Fibroblast of lung (primary cell): ENCODE results near the gene GFPT2. TPM values are rescaled to one million over a fixed set of nuclear protein-coding genes. Genes with fewer than 3 reads are reported as not detected.

Experiments used
- DNase-seq, 2 donors: peaks; one replicate each; pipeline versions ENCODE4 v3.0.0 to v3.0.0-alpha.2; 2010; ENCODE audit warnings: low read depth in 2 of 2
- H2AFZ ChIP-seq: 2 replicates; pipeline ENCODE4 v1.5.1; 2012; ENCODE audit warnings: low read length, control low read depth, inconsistent platforms
- H3K27ac ChIP-seq: 2 replicates; pipeline ENCODE4 v1.5.1; 2011; ENCODE audit warnings: low read length, control low read depth; ENCODE audit not compliant: insufficient read depth
- H3K27me3 ChIP-seq: 2 replicates; pipeline ENCODE4 v1.5.1; 2011; ENCODE audit warnings: mild to moderate bottlenecking, low read length; ENCODE audit not compliant: control insufficient read depth, insufficient read depth
- H3K36me3 ChIP-seq: 2 replicates; pipeline ENCODE4 v1.5.1; 2011; ENCODE audit warnings: low read length; ENCODE audit not compliant: control insufficient read depth, insufficient read depth
- H3K4me1 ChIP-seq: 2 replicates; pipeline ENCODE4 v1.5.1; 2011; ENCODE audit warnings: low read length; ENCODE audit not compliant: control insufficient read depth, insufficient read depth; ENCODE audit errors: extremely low read depth
- H3K4me2 ChIP-seq: 2 replicates; pipeline ENCODE4 v1.5.1; 2011; ENCODE audit warnings: low read length, control low read depth; ENCODE audit not compliant: insufficient read depth; ENCODE audit errors: extremely low read depth
- H3K4me3 ChIP-seq, 4 experiments: fragments of 200-600 bp in 1 of 4; sonication (generic) in 1 of 4; replicated peaks in 1 of 4; 2 replicates each; pipeline ENCODE4 v1.5.1; 2011 to 2016; ENCODE audit warnings: low read length in 4 of 4, low read depth in 3 of 4, mild to moderate bottlenecking in 3 of 4, control low read depth in 2 of 4, inconsistent platforms in 1 of 4, mixed read lengths in 1 of 4; ENCODE audit not compliant: insufficient read depth in 1 of 4; ENCODE audit errors: control extremely low read depth in 1 of 4
- H3K79me2 ChIP-seq: 2 replicates; pipeline ENCODE4 v1.5.1; 2012; ENCODE audit warnings: mild to moderate bottlenecking, low read length, inconsistent platforms; ENCODE audit not compliant: control insufficient read depth, insufficient read depth
- H3K9ac ChIP-seq: 2 replicates; pipeline ENCODE4 v1.5.1; 2011; ENCODE audit warnings: mild to moderate bottlenecking, low read length, control low read depth; ENCODE audit not compliant: insufficient read depth
- H3K9me3 ChIP-seq: 2 replicates; pipeline ENCODE4 v1.5.1; 2012; ENCODE audit warnings: low read depth, low read length; ENCODE audit not compliant: control insufficient read depth, insufficient read depth
- H4K20me1 ChIP-seq: 2 replicates; pipeline ENCODE4 v1.5.1; 2011; ENCODE audit warnings: low read length; ENCODE audit not compliant: control insufficient read depth, insufficient read depth; ENCODE audit errors: extremely low read depth
- CTCF ChIP-seq, 2 donors: IDR thresholded peaks in 1 of 2; conservative IDR thresholded peaks in 1 of 2; 1 replicate in 1 of 2; 2 replicates in 1 of 2; pipeline ENCODE4 v1.5.1; 2011 to 2012; ENCODE audit warnings: low read length in 2 of 2, control low read depth in 1 of 2, inconsistent platforms in 1 of 2, low read depth in 1 of 2, mild to moderate bottlenecking in 1 of 2
- EZH2 ChIP-seq: IDR thresholded peaks from 2 replicates; pipeline ENCODE4 v1.5.1; 2012; ENCODE audit warnings: low read length, control low read depth, mild to moderate bottlenecking; ENCODE audit errors: missing control alignments
- polyA plus RNA-seq, 2 donors: library from polyadenylated mRNA; depleted of rRNA in 1 of 2; stranded (reverse) in 1 of 2; unstranded in 1 of 2; fragments of >200 nt; gene quantifications; 2 replicates each; pipeline ENCODE4 v1.2.1, GENCODE V29; 2011 to 2012; ENCODE audit warnings: missing spikeins in 1 of 2
- total RNA-seq: library from RNA; depleted of rRNA; stranded (reverse); fragments of >200 nt; gene quantifications from 2 replicates; pipeline ENCODE4 v1.2.1, GENCODE V29; 2014

GFPT2 gene
- total and polyA plus RNA-seq, 2 donors (not counting 1 experiment from before 2014, with no cell fraction given), result 6.1 to 19.3 TPM

- H3K4me1 ChIP-seq, result no peaks in the 10 kb centered on the region
- H3K9me3 ChIP-seq, result no peaks in the 10 kb centered on the region
- DNase-seq, result no peak
- no peaks in the 10 kb centered on the region for H4K20me1 ChIP-seq
- H2AFZ ChIP-seq, result no peak overlapping the region
- H3K9ac ChIP-seq, result no peak overlapping the region
- no peaks in the 10 kb centered on the region for H3K79me2 ChIP-seq
- no peak overlapping the region for H3K27ac ChIP-seq
- H3K27me3 ChIP-seq, result no peaks in the 10 kb centered on the region
- no peak for TF ChIP-seq EZH2
- TF ChIP-seq CTCF (conservative IDR thresholded peaks at IDR 0.05 in 1 of 2, IDR thresholded peaks at IDR 0.05 in 1 of 2; ENCODE audit: low read depth in 1 of 2, low read length in 2 of 2), result no peak
- H3K4me2 ChIP-seq, result no peak overlapping the region
- H3K4me3 ChIP-seq, result no peak overlapping the region
- H3K36me3 ChIP-seq, result no peaks in the 10 kb centered on the region
Observed at GRCh38 chr5:180378438-180379344, 25.6 kb upstream of the GFPT2 start.

- H3K4me1 ChIP-seq, result no peaks in the 10 kb centered on the region
- H3K79me2 ChIP-seq, result no peaks in the 10 kb centered on the region
- no peak overlapping the region for H2AFZ ChIP-seq
- H3K27me3 ChIP-seq, result no peaks in the 10 kb centered on the region
- TF ChIP-seq EZH2 (no peak), CTCF (conservative IDR thresholded peaks at IDR 0.05 in 1 of 2, IDR thresholded peaks at IDR 0.05 in 1 of 2; ENCODE audit: low read depth in 1 of 2, low read length in 2 of 2) (no peak)
- no peaks in the 10 kb centered on the region for H3K36me3 ChIP-seq
- DNase-seq, result no peak
- H3K27ac ChIP-seq, result no peak overlapping the region
- no peaks in the 10 kb centered on the region for H3K9me3 ChIP-seq
- no peak overlapping the region for H3K4me3 ChIP-seq
- H3K4me2 ChIP-seq, result no peak overlapping the region
- H4K20me1 ChIP-seq, result no peaks in the 10 kb centered on the region
- H3K9ac ChIP-seq, result no peak overlapping the region
Observed at GRCh38 chr5:180377556-180378197, 24.5 kb upstream of the GFPT2 start.

GRCh38 chr5:180376511-180376910 is 23.4 kb upstream of the GFPT2 start:
- TF ChIP-seq EZH2, result no peak
- no peak for TF ChIP-seq CTCF (conservative IDR thresholded peaks at IDR 0.05 in 1 of 2, IDR thresholded peaks at IDR 0.05 in 1 of 2; ENCODE audit: low read depth in 1 of 2, low read length in 2 of 2)

More at GRCh38 chr5:180376511-180376910, 23.4 kb upstream of the GFPT2 start:
- Histone ChIP-seq H3K79me2 (no peaks in the 10 kb centered on the region), H3K4me1 (no peaks in the 10 kb centered on the region), H3K9ac (no peak overlapping the region), H3K27me3 (no peaks in the 10 kb centered on the region), H2AFZ (no peak overlapping the region), H4K20me1 (no peaks in the 10 kb centered on the region), H3K36me3 (no peaks in the 10 kb centered on the region), H3K4me3 (no peak overlapping the region), H3K4me2 (no peak overlapping the region), H3K27ac (no peak overlapping the region), H3K9me3 (no peaks in the 10 kb centered on the region)
- no peak for DNase-seq
